IMR-90 (cell line): ENCODE results near the gene GPR137. TPM values are rescaled to one million over a fixed set of nuclear protein-coding genes. Genes with fewer than 3 reads are reported as not detected.

Experiments
- ATAC-seq: fragments of 200-7000 bp; cut with Tn5 transposase; 2 replicates; pipeline ENCODE4 v1.9.1; 2020; ENCODE audit warnings: low read depth, mild to moderate bottlenecking, moderate library complexity
- BruUV-seq: library from RNA; stranded (reverse); fragments of 400-500 nt; replicated peaks from 2 replicates; lab custom pipeline; 2021; lab: Mats Ljungman, UMichigan
- CTCF ChIA-PET: fragments of 300-600 bp; formaldehyde crosslinking; extraction: SDS; loops from one replicate; lab custom pipeline; 2021; ENCODE audit warnings: antibody characterized with exemption; lab: Yijun Ruan, JAX
- POLR2A ChIA-PET: fragments of 300-600 bp; sonication (Branson Sonifier 250); formaldehyde crosslinking; loops from one replicate; lab custom pipeline; 2022; ENCODE audit warnings: antibody characterized with exemption; ENCODE audit not compliant: unreplicated experiment; lab: Charles Lee
- DNase-seq: peaks from one replicate; pipeline ENCODE4 v3.0.0; 2013
- H2AFZ ChIP-seq: replicated peaks from 2 replicates; pipeline ENCODE3; 2013; ENCODE audit warnings: low read length, mild to moderate bottlenecking; ENCODE audit not compliant: poor library complexity
- H2AK5ac ChIP-seq: 2 replicates; pipeline ENCODE4 v1.6.1; 2013; ENCODE audit warnings: low read depth, low read length, inconsistent platforms
- H2AK9ac ChIP-seq: replicated peaks from 2 replicates; pipeline ENCODE3; 2013; ENCODE audit warnings: mild to moderate bottlenecking, low read depth, low read length, moderate library complexity; ENCODE audit not compliant: poor library complexity
- H2BK120ac ChIP-seq: 2 replicates; pipeline ENCODE4 v1.6.1; 2013; ENCODE audit warnings: low read depth, low read length, inconsistent platforms
- H2BK15ac ChIP-seq: 3 replicates; pipeline ENCODE4 v1.6.1; 2013; ENCODE audit warnings: low read depth, low read length, inconsistent platforms
- H2BK20ac ChIP-seq: 2 replicates; pipeline ENCODE4 v1.6.1; 2013; ENCODE audit warnings: low read depth, mild to moderate bottlenecking, inconsistent platforms, low read length, moderate library complexity
- H2BK5ac ChIP-seq: 2 replicates; pipeline ENCODE4 v1.6.1; 2013; ENCODE audit warnings: mild to moderate bottlenecking, low read depth, low read length, inconsistent platforms; ENCODE audit not compliant: poor library complexity, severe bottlenecking
- H3K14ac ChIP-seq: replicated peaks from 2 replicates; pipeline ENCODE4 v1.6.1; 2013; ENCODE audit warnings: low read depth, low read length, inconsistent platforms
- H3K18ac ChIP-seq: 2 replicates; pipeline ENCODE4 v1.6.1; 2013; ENCODE audit warnings: low read depth, low read length, control low read depth
- H3K23ac ChIP-seq: 2 replicates; pipeline ENCODE4 v1.6.1; 2013; ENCODE audit warnings: low read depth, low read length, inconsistent platforms
- H3K27ac ChIP-seq: 2 replicates; pipeline ENCODE4 v1.5.1; 2013; ENCODE audit warnings: mild to moderate bottlenecking, control low read depth, low read length; ENCODE audit not compliant: insufficient read depth
- H3K27me3 ChIP-seq: 2 replicates; pipeline ENCODE4 v1.6.1; 2013; ENCODE audit warnings: low read length; ENCODE audit not compliant: control insufficient read depth, insufficient read depth
- H3K36me3 ChIP-seq: 2 replicates; pipeline ENCODE4 v1.6.1; 2013; ENCODE audit warnings: low read length, mixed read lengths; ENCODE audit not compliant: control insufficient read depth, insufficient read depth
- H3K4ac ChIP-seq: 2 replicates; pipeline ENCODE4 v1.6.1; 2013; ENCODE audit warnings: low read depth, low read length, inconsistent platforms
- H3K4me1 ChIP-seq: 2 replicates; pipeline ENCODE4 v1.6.1; 2013; ENCODE audit warnings: low read length, mixed read lengths; ENCODE audit not compliant: control insufficient read depth, insufficient read depth
- H3K4me2 ChIP-seq: 2 replicates; pipeline ENCODE4 v1.6.1; 2013; ENCODE audit warnings: low read depth, mild to moderate bottlenecking, control low read depth, low read length, moderate library complexity
- H3K4me3 ChIP-seq: 2 replicates; pipeline ENCODE4 v1.5.1; 2013; ENCODE audit warnings: low read depth, mild to moderate bottlenecking, control low read depth, low read length, moderate library complexity; ENCODE audit not compliant: insufficient read depth
- H3K56ac ChIP-seq: 2 replicates; pipeline ENCODE4 v1.6.1; 2013; ENCODE audit warnings: low read length, inconsistent platforms; ENCODE audit not compliant: insufficient read depth; ENCODE audit errors: extremely low read depth
- H3K79me1 ChIP-seq, 2 experiments: 2 replicates each; pipeline ENCODE4 v1.6.1; 2013; ENCODE audit warnings: low read length in 2 of 2, inconsistent platforms in 1 of 2, low read depth in 1 of 2
- H3K9ac ChIP-seq: 2 replicates; pipeline ENCODE4 v1.6.1; 2013; ENCODE audit warnings: low read depth, low read length, control low read depth
- H3K9me1 ChIP-seq: 2 replicates; pipeline ENCODE4 v1.6.1; 2013; ENCODE audit warnings: low read length, inconsistent platforms; ENCODE audit not compliant: insufficient read depth
- H3K9me3 ChIP-seq: 2 replicates; pipeline ENCODE4 v1.6.1; 2013; ENCODE audit warnings: low read length; ENCODE audit not compliant: control insufficient read depth, insufficient read depth
- H4K20me1 ChIP-seq: 2 replicates; pipeline ENCODE4 v1.6.1; 2013; ENCODE audit warnings: low read length, inconsistent platforms; ENCODE audit not compliant: insufficient read depth
- H4K5ac ChIP-seq: 2 replicates; pipeline ENCODE4 v1.6.1; 2013; ENCODE audit warnings: mild to moderate bottlenecking, low read depth, low read length, control low read depth
- H4K8ac ChIP-seq, 2 experiments: 2 replicates each; pipeline ENCODE4 v1.6.1; 2013; ENCODE audit warnings: low read depth in 2 of 2, low read length in 2 of 2, control low read depth in 1 of 2, inconsistent platforms in 1 of 2
- H4K91ac ChIP-seq: 2 replicates; pipeline ENCODE4 v1.6.1; 2013; ENCODE audit warnings: low read depth, low read length, inconsistent platforms; ENCODE audit not compliant: insufficient read depth
- FOS ChIP-seq: fragments of 150-350 bp; IDR thresholded peaks from 2 replicates; pipeline ENCODE4 v1.6.1; 2016; ENCODE audit warnings: low read depth, low read length
- POLR2A ChIP-seq: IDR thresholded peaks from 2 replicates; pipeline ENCODE4 v1.6.1; 2012; ENCODE audit warnings: mild to moderate bottlenecking, low read depth, low read length
- SMC3 ChIP-seq: fragments of 150-350 bp; IDR thresholded peaks from 2 replicates; pipeline ENCODE4 v1.6.1; 2016; ENCODE audit warnings: low read depth, mild to moderate bottlenecking, antibody characterized with exemption, low read length, moderate library complexity
- WGBS, 2 experiments: methylation state at CpG; one replicate each; pipeline versions ENCODE4 v1.1.5 to v1.1.7; 2013; ENCODE audit warnings: missing lambda C conversion rate in 2 of 2; ENCODE audit not compliant: insufficient read length in 1 of 2; ENCODE audit errors: extremely low coverage in 2 of 2; 5-methylcytosine and 5-hydroxymethylcytosine counted together
- dilution Hi-C: fragments of 300-500 bp; cut with HindIII; formaldehyde crosslinking; loops from one replicate; pipeline ENCODE4 v1.14.3; 2018; ENCODE audit warnings: low sequenced_read_pairs; ENCODE audit not compliant: unreplicated experiment
- in situ Hi-C: fragments of 300-500 bp; cut with MboI; formaldehyde crosslinking; loops from 3 replicates; pipeline ENCODE4 v1.14.3; 2019; ENCODE audit warnings: low sequenced_read_pairs, inconsistent platforms, mixed read lengths
- intact Hi-C: fragments of 100-400 bp; cut with micrococcal nuclease; formaldehyde crosslinking; loops from 2 replicates; pipeline ENCODE4 v1.10.0; 2022
- polyA plus RNA-seq, 3 experiments: library from polyadenylated mRNA; depleted of rRNA; stranded (reverse); fragments of >200 nt; gene quantifications; 2 replicates each; pipeline ENCODE4 v1.2.3, GENCODE V29; 2012; ENCODE audit warnings: low replicate concordance in 1 of 3
- total RNA-seq: library from RNA; depleted of rRNA; stranded (reverse); fragments of >200 nt; gene quantifications from 2 replicates; pipeline ENCODE4 v1.2.3, GENCODE V29; 2012
- TF ChIP-seq, protein P1 (sequence below): conservative IDR thresholded peaks from 2 replicates; pipeline ENCODE4 v1.5.1; 2012; ENCODE audit warnings: mild to moderate bottlenecking, low read depth, low read length, improper control_type of control experiment
- TF ChIP-seq, protein P2 (sequence below): fragments of 150-350 bp; IDR thresholded peaks from 2 replicates; pipeline ENCODE4 v1.6.1; 2016; ENCODE audit warnings: low read depth, mild to moderate bottlenecking, low read length, moderate library complexity, borderline replicate concordance

GPR137 gene
- total and polyA plus RNA-seq, 2 of the 4 experiments (the other 2 are of a cell fraction) = 3.6 to 26.0 TPM

DNA sequence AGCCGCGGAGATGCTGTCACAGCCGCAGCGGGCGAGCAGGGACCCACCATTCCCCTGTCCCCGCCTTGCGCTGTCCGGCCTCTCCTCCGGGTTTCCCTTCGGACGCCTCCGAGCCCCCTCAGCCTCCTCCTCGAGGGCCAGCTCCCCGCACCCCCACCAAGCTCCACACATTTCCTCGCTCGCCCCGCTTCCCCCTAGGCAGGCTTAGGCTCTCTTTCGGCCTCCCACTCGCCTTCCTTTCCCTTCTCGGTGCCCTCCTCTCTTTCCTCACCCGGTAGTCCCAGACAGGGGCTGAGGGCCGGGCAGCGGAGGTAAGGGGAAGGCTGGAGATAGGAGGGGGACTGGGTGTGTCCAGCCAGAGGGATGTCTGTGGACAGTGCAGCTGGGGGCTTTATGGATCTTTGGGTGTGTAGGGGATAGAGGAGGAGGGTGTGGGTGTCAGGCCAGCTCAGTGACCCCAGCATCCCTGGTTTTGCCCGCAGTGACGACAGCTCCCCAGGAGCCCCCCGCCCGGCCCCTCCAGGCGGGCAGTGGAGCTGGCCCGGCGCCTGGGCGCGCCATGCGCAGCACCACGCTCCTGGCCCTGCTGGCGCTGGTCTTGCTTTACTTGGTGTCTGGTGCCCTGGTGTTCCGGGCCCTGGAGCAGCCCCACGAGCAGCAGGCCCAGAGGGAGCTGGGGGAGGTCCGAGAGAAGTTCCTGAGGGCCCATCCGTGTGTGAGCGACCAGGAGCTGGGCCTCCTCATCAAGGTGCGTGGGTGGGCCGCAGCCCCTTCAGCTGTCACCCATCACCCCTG lies 7.0 kb downstream of the GPR137 start:
- intact Hi-C loops = no loop called here
- Histone ChIP-seq H3K56ac (no peak overlapping the region), H4K5ac (no peak overlapping the region), H3K14ac (no peak overlapping the region), H2AK9ac (no peak overlapping the region), H2BK120ac (no peak overlapping the region), H2BK15ac (no peak overlapping the region), H2BK20ac (no peak overlapping the region), H3K4me3 (peak overlapping the region; percentile 24; the same call in 1 of the 2 replicates), H2BK5ac (no peak overlapping the region), H3K9me1 (no peaks in the 10 kb centered on the region), H3K79me1 (no peaks in the 10 kb centered on the region), H2AFZ (peak overlapping the region; percentile 72), H3K27me3 (peaks cover 74% of the 10 kb centered on the region), H3K23ac (no peak overlapping the region), H3K4me2 (peak overlapping the region; percentile 18; the same call in 1 of the 2 replicates), H3K4me1 (peaks cover 4% of the 10 kb centered on the region; the same call in 1 of the 2 replicates), H4K20me1 (peaks cover 5% of the 10 kb centered on the region; the same call in 1 of the 2 replicates), H3K9ac (no peak overlapping the region), H3K4ac (no peak overlapping the region), H4K91ac (no peak overlapping the region), H3K27ac (no peak overlapping the region), H3K36me3 (no peaks in the 10 kb centered on the region), H3K18ac (no peak overlapping the region), H3K9me3 (no peaks in the 10 kb centered on the region), H4K8ac (no peak overlapping the region), H2AK5ac (no peak overlapping the region)
- TF ChIP-seq FOS = no peak
- TF ChIP-seq POLR2A = no peak
- TF ChIP-seq, protein P1, sequence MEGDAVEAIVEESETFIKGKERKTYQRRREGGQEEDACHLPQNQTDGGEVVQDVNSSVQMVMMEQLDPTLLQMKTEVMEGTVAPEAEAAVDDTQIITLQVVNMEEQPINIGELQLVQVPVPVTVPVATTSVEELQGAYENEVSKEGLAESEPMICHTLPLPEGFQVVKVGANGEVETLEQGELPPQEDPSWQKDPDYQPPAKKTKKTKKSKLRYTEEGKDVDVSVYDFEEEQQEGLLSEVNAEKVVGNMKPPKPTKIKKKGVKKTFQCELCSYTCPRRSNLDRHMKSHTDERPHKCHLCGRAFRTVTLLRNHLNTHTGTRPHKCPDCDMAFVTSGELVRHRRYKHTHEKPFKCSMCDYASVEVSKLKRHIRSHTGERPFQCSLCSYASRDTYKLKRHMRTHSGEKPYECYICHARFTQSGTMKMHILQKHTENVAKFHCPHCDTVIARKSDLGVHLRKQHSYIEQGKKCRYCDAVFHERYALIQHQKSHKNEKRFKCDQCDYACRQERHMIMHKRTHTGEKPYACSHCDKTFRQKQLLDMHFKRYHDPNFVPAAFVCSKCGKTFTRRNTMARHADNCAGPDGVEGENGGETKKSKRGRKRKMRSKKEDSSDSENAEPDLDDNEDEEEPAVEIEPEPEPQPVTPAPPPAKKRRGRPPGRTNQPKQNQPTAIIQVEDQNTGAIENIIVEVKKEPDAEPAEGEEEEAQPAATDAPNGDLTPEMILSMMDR = no peak
- TF ChIP-seq, protein P2, sequence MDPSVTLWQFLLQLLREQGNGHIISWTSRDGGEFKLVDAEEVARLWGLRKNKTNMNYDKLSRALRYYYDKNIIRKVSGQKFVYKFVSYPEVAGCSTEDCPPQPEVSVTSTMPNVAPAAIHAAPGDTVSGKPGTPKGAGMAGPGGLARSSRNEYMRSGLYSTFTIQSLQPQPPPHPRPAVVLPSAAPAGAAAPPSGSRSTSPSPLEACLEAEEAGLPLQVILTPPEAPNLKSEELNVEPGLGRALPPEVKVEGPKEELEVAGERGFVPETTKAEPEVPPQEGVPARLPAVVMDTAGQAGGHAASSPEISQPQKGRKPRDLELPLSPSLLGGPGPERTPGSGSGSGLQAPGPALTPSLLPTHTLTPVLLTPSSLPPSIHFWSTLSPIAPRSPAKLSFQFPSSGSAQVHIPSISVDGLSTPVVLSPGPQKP = no peak
- no peak for TF ChIP-seq SMC3
- 24% methylated on average over 16 of the region's 42 CpGs; no CpG with 5 or more reads in 1 of the 2 experiments for WGBS, 2 experiments
- POLR2A ChIA-PET = no interaction called here
- ATAC-seq (peak; percentile 35), DNase-seq (no peak)
- in situ Hi-C loops = no loop called here
- dilution Hi-C loops = no loop called here
- CTCF ChIA-PET = interaction anchor here (1.1 kb wide), 1 partner anchor 8 kb away, joined by 5 read pairs; no protein-coding TSS in a partner anchor
- no TSS peak for BruUV-seq
